ENCODE results near the gene CD248. TPM values are rescaled to one million over a fixed set of nuclear protein-coding genes. Genes with fewer than 3 reads are reported as not detected.

The CD248 gene
- total RNA-seq, 1 donor from 2014 or later = 12.3 TPM

DNA sequence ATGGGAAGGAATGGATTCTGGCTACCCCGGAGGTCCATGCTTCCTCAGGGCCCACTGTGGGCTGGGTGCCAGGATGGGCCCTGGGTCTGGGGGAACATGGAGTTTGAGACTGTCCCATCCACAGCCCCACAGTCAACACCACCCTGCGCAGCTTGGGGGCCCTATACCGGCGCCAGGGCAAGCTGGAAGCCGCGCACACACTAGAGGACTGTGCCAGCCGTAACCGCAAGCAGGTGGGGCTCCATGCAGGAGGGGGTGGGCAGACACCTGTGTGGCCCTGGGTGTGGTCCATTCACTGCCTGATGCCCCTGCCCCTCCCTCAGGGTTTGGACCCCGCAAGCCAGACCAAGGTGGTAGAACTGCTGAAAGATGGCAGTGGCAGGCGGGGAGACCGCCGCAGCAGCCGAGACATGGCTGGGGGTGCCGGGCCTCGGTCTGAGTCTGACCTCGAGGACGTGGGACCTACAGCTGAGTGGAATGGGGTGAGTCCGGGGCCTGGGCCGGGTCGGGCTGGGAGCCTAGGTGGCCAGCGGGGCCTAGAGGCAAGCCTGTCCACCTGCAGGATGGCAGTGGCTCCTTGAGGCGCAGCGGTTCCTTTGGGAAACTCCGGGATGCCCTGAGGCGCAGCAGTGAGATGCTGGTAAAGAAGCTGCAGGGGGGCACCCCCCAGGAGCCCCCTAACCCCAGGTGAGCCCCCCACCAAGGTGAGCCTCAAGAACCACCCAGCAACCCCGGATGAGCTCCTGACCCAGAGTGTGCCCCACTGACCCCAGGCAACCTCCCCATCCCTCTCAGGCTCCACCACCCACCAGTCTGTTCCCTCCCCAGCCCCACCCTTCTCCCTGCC is 51.1 kb downstream of the CD248 start:
- TF ChIP-seq, protein P1, sequence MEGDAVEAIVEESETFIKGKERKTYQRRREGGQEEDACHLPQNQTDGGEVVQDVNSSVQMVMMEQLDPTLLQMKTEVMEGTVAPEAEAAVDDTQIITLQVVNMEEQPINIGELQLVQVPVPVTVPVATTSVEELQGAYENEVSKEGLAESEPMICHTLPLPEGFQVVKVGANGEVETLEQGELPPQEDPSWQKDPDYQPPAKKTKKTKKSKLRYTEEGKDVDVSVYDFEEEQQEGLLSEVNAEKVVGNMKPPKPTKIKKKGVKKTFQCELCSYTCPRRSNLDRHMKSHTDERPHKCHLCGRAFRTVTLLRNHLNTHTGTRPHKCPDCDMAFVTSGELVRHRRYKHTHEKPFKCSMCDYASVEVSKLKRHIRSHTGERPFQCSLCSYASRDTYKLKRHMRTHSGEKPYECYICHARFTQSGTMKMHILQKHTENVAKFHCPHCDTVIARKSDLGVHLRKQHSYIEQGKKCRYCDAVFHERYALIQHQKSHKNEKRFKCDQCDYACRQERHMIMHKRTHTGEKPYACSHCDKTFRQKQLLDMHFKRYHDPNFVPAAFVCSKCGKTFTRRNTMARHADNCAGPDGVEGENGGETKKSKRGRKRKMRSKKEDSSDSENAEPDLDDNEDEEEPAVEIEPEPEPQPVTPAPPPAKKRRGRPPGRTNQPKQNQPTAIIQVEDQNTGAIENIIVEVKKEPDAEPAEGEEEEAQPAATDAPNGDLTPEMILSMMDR (IDR thresholded peaks at IDR 0.05; ENCODE audit: borderline replicate concordance) = no peak
- no peak overlapping the region for H3K27ac ChIP-seq (replicated peaks)
- H3K4me3 ChIP-seq = no peak overlapping the region
- peaks cover 42% of the 10 kb centered on the region for H3K4me1 ChIP-seq
- no peak for DNase-seq
- intact Hi-C loops (cut with micrococcal nuclease) = no loop called here
- no peaks in the 10 kb centered on the region for H3K27me3 ChIP-seq (ENCODE audit: low read depth)
- H3K36me3 ChIP-seq = peaks cover 38% of the 10 kb centered on the region
- no peaks in the 10 kb centered on the region for H3K9me3 ChIP-seq (replicated peaks)

DNA sequence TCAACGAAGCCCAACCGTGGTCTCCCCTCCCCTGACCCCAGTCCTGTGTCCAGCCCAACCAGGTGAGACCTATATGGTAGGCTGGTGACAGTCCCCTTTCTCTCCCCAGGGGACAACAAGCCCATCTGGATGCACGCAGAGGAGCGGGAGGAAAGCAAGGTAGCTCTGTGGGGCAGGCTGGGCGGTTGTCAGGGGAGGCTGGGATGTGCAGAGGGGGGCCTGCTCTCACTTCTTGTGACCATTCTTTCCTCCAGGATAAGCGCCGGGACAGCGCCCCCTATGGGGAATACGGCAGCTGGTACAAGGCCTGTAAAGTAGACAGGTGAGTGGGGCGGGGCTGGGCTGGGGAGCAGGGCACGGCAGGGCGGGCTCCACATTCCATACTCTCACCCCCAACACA is 51.9 kb downstream of the CD248 start:
- Histone ChIP-seq H3K4me3 (no peak overlapping the region), H3K4me1 (peaks cover 33% of the 10 kb centered on the region), H3K36me3 (peaks cover 46% of the 10 kb centered on the region), H3K27ac (replicated peaks) (no peak overlapping the region), H3K9me3 (replicated peaks) (no peaks in the 10 kb centered on the region), H3K27me3 (ENCODE audit: low read depth) (no peaks in the 10 kb centered on the region)
- TF ChIP-seq, protein P1 (IDR thresholded peaks at IDR 0.05; ENCODE audit: borderline replicate concordance) = no peak
- intact Hi-C loops (cut with micrococcal nuclease) = no loop called here
- no peak for DNase-seq

Other genes starting within 250 kb of the CD248 start
- gene PACS1, start 246.8 kb downstream of the CD248 start, total RNA-seq = 54.9 TPM
- gene KLC2, start 59.3 kb downstream of the CD248 start, total RNA-seq = 34.1 TPM
- gene RAB1B, start 48.4 kb downstream of the CD248 start, total RNA-seq = 116 TPM
- not detected for gene CNIH2, start 38.9 kb downstream of the CD248 start, total RNA-seq
- gene YIF1A, start 27.9 kb downstream of the CD248 start, total RNA-seq = 45.6 TPM
- not detected for gene TMEM151A, start 25.1 kb downstream of the CD248 start, total RNA-seq
- gene RIN1, start 19.4 kb upstream of the CD248 start, total RNA-seq = 1.0 TPM
- 14.7 TPM for gene BRMS1, start 28.1 kb upstream of the CD248 start, total RNA-seq
- 52.9 TPM for gene B4GAT1, start 30.6 kb upstream of the CD248 start, total RNA-seq
- gene SLC29A2, start 54.7 kb upstream of the CD248 start, total RNA-seq = 14.6 TPM
- not detected for gene NPAS4, start 104.0 kb upstream of the CD248 start, total RNA-seq
- gene MRPL11, start 121.8 kb upstream of the CD248 start, total RNA-seq = 53.8 TPM
- gene PELI3, start 149.9 kb upstream of the CD248 start, total RNA-seq = 7.3 TPM
- gene DPP3, start 163.4 kb upstream of the CD248 start, total RNA-seq = 13.6 TPM
- gene BBS1, start 193.6 kb upstream of the CD248 start, total RNA-seq = 16.9 TPM
- gene ZDHHC24, start 229.0 kb upstream of the CD248 start, total RNA-seq = 5.2 TPM
- gene ACTN3, start 229.9 kb upstream of the CD248 start, total RNA-seq = not detected